GM21786 (cell line): Measurements from ENCODE around the gene AP5S1.
A peak's percentile ranks its signal among the peaks of the same experiment; 100 is the strongest.
"Not testable (repeated sequence)": the region's sequence is repeated elsewhere in the genome, so short reads cannot be mapped to it uniquely, and the experiment has no call there.

Experiments used
- ATAC-seq: cut with Tn5 transposase; IDR thresholded peaks from one replicate; pipeline ENCODE4 v1.9.1; 2021; ENCODE audit not compliant: unreplicated experiment

The AP5S1 gene

GRCh38 chr20:3811467-3812258 is 8.7 kb upstream of the AP5S1 start:
- ATAC-seq = no peak

DNA sequence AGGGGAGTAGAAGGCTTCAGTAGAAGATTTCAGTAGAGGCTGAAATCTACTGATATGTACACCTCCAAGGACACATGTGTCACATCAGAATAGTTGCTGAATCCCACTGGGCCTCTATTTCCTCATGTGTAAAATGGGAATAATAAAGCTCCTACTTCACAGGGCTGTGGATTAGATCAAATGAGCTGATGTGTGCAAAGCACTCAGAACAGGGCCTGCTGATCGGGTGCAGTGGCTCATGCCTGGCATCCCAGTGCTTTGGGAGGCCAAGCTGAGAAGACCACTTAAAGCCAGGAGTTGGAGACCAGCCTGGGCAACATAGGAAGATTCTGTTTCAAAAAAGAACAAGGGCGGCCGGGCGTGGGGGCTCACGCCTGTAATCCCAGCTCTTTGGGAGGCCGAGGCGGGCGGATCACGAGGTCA is 8.1 kb upstream of the AP5S1 start:
- no peak for ATAC-seq

DNA sequence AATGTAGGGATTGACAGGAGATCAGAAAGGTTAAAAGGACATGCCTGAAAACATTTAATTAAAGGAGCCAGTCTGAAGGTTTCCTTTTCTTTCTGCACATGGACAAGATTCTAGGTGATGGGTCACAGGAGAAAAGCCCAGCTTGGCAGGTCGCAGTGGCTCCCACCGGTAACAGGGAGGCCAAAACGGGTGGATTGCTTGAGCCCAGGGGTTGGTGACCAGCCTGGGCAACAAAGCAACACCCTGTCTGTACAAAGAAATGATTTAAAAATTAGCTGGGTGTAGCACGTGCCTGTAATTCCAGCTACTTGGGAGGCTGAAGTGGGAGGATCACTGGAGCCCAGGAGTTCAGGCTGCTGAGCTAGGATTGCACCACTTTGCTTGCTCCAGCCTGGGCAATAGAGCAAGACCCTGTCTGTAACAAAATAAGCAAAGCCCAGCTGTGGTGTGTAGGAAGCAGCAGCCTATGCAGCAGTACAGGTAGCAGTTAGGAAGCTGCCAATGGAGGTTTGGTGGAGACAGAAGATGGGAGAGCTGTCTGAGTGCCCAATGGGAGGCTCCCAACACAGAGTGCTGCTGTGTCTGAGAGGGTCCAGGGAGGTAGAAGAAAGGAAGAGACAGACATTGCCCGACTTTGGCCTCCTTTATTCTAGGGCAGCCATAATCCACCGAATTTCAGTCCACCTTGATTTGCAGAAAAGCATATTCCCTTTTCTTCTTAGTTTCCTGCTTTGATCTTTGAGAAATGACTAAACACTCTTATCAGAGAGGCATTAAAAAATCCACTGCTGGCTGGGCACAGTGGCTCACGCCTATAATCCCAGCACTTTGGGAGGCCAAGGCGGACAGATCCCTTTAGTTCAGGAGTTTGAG is 7.1 kb upstream of the AP5S1 start:
- no peak for ATAC-seq

DNA sequence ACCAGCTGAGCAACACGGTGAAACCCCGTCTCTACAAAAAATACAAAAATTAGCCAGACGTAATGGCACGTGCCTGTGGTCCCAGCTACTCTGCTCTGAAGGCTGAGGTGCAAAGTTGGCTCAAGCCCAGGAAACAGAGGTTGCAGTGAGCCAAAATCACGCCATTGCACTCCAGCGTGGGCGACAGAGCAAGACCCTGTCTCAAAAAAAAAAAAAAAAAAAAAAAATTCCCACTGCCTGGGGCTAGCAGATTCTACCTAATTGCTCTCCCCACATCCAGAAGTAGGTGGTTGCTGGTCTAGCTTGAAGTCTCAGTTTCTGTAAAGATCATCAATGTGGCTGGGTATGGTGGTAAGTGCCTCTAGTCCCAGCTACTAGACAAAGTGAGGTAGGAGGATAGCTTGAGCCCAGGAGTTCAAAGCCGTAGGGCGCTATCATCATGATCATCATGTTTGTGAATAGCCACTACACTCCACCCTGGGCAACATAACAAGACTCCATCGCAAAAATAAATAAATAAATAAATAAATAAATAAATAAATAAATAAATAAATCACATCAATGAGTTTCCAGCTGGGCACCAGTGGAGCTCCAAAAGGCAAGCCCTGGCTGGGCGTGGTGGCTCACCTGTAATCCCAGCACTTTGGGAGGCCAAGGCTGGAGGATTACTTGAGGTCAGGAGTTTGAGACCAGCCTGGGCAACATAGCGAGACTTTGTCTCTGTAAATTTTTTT is 6.3 kb upstream of the AP5S1 start:
- ATAC-seq = no peak

DNA sequence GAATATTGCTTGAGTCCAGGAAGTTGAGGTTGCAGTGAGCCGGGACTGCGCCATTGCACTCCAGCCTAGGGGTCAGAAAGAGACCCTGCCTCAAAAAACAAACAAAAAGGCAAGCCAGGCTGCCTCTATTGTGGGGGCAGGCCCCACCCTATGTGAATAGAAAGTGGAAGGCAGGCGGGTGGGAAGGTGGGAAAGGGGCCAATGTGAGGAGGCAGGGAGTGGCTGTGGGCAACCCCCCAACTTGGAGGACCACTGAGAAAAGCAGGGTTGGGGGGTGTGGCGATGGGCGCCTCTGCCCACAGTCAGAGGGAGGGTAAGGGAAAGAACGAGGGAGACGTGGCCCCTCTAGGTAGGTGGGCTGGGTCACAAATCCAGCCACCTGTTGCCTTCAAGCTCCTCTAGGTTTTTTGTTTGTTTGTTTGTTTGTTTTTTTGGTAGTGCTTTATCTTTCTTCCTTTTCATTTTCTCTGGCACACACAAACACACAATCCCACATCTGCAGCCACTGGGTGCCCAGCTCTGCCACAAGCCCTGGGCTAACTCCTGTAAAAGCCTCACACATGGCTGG is 5.3 kb upstream of the AP5S1 start:
- no peak for ATAC-seq

DNA sequence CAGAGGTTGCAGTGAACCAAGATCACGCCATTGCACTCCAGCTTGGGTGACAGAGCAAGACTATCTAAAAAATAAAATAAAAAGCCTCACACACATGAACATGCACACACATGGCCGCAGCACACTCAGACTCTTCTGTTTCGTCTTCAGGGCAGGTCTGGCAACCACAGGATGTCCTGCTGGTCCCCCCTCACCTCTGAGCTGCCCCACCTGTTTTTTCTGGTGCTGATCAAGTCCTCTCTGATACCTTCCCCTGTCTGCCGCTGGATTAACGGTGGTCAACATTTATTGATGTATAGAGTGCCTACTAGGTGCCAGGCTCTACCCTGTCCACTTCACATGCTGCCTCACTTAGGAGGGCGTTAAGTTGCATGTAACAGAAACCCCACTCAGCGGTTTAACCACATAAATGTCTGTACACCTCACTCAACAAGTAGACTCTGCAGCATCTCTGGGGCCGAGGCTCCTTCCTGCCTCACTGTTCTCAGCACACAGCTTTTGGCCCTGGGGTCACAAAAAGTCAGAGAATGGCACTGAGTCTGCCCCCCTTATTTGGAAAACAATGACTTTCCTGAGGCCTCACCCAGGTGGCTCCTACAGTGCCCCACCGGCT is 4.5 kb upstream of the AP5S1 start:
- no peak for ATAC-seq

DNA sequence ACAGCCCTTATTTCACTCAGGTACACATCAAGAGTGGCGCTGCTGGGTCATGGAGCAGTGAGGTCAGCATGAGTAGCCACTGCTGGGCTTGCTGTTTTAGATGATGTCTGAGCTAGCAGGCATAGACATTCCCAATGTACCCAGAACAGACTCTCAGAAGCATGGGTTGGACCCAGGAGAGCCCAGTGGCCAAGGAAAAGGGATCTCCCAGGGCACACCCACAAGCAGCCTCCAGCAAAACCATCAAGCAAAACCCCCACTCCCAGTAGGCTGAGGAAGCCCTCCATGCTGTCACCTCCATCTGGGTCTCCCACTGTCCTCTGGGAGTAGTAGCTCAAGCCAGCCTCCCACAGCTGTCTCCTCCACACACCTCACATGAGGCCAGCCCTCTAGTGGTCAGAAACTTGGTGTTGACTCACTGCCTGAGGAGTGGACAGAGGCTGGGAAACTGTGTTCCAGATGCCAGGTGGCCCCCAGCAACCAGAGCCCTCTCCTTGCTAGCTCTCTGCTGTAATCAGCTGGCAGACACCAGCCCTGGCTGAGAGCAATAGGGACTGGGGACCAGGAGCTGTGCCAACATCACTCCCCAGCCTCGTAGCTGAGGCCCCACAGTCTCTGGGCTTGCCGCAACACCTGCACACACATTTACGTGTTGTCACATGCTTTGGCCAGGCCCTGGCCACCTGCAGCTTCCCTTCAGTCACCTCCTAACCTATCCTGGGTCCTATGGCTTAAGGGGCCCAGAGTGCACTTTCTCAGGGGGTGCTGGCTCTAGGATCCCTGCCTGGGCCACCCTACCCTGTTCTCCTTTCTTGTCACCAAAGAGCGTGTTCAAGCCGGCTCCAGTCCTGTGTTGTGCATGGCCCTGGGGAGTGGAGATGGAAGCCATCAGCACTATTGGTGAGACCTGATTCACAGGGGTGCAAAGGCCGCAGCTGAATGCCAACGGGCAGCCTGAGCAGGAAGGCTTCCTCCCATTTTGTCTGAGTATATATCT is 1.9 kb upstream of the AP5S1 start:
- no peak for ATAC-seq

DNA sequence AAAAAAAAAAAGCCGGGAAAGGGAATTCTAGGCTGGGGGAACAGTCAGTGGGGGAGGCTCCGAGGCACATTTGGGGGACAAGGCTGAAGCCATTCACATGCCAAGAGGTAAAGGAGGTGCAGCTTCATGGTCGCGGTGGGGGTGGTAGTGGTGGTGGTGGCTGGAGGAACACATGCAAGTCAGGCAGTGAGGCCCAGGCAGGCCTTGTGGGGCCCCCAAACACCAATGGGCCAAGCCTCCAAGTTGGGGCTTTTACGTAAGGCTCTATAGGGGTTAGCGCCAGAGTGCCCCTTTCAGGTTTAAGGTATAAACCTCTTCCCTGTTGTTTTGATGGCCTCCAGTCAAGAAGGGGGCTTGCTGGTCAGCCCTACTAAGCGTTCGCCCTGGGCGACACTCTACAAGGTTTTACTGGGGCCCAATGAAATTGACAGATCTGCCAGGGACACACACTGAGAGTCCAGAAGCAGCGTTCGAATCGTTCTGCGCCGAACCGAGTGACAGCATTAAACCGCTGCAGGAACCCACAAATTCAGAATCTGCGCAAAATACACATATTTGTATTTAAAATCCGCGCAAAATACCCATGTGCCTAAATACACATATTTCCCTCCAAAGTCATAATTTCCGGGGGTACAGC is 818 bp upstream of the AP5S1 start:
- ATAC-seq = no peak

- peak; percentile 2 for ATAC-seq
Observed at GRCh38 chr20:3820901-3821727, 767 bp downstream of the AP5S1 start.

- ATAC-seq = no peak
Observed at GRCh38 chr20:3821996-3822395, 1.6 kb downstream of the AP5S1 start.

DNA sequence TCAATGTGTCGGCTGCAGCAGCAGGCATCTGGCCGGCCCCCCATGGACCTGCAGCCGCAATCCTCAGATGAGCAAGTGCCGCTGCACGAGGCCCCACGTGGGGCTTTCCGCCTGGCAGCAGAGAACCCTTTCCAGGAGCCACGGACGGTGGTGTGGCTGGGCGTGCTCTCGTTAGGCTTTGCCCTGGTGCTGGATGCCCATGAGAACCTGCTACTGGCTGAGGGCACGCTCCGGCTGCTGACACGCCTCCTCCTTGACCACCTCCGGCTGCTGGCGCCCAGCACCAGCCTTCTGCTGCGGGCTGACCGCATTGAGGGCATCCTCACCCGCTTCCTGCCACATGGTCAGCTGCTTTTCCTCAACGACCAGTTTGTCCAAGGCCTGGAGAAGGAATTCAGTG is 3.5 kb downstream of the AP5S1 start:
- no peak for ATAC-seq

GRCh38 chr20:3825526-3825925 is 5.2 kb downstream of the AP5S1 start:
- no peak for ATAC-seq

- no peak for ATAC-seq
Observed at GRCh38 chr20:3826420-3826819, 6.1 kb downstream of the AP5S1 start.

GRCh38 chr20:3828798-3829197 is 8.5 kb downstream of the AP5S1 start:
- ATAC-seq = no peak

DNA sequence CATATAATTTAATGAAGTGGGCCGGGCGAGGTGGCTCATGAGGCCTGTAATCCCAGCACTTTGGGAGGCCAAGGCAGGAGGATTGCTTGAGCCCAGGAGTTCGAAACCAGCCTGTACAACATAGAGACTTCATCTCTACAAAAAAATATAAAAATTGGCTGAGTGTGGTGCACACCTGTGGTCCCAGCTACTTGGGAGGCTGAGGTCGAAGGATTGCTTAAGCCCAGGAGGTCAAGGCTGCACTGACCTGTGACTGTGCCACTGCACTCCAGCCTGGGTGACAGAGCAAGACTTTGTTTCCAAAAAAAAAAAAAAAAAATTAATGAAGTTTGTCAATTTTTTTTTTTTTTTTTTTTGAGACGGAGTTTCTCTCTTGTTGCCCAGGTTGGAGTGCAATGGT is 9.5 kb downstream of the AP5S1 start:
- ATAC-seq = not testable (repeated sequence)

DNA sequence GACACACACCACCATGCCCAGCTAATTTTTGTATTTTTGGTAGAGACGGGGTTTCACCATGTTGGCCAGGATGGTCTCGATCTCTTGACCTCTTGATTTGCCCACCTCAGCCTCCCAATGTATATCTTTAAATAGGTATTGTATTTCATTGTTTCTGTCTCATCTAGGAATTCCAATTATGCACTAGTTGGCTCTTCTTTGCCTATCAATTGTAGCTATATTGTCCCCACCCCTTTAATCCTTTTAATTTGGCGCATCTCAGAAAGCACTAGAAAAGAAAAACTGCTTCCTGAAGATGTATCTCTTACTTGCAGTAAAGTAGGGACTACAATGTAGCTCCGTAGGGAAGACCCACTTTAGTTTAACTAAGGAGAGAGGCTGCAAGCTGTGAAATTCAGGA is 15.8 kb downstream of the AP5S1 start:
- no peak for ATAC-seq

- ATAC-seq = no peak
Observed at GRCh38 chr20:3839328-3839727, 19.0 kb downstream of the AP5S1 start.

DNA sequence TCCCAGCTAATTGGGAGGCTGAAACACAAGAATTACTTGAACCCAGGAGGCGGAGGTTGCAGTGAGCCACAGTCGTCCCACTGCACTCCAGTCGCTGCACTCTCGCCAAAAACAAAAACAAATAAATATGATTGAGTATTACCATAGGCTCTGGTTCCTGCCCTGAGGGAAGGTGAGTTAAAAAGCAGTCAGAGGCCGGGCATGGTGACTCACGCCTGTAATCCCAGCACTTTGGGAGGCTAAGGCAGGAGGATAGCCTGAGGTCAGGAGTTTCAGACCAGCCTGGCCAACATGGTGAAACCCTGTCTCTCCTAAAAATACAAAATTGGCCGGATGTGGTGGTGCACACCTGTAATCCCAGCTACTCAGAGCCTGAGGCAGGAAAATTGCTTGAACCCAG is 19.9 kb downstream of the AP5S1 start:
- ATAC-seq = not testable (repeated sequence)
